Activated T-cell treated with anti-CD3 and anti-CD28 coated beads, Interleukin-2, amount 50 U/mL, for 4 hours (primary cell): ENCODE measurements around the gene FMO2. TPM values are rescaled to one million over a fixed set of nuclear protein-coding genes. Genes with fewer than 3 reads are reported as not detected.

Experiments used
- ATAC-seq, 2 donors: fragments of 200-7000 bp; cut with Tn5 transposase; one replicate each; pipeline ENCODE4 v1.10.0; 2021
- DNase-seq: peaks from one replicate; pipeline ENCODE4 v3.0.0-alpha.2; 2020
- H3K27me3 Mint-ChIP-seq: one replicate; pipeline ENCODE4 v1.8.0; 2021; ENCODE audit warnings: low read depth, mixed read lengths
- H3K36me3 Mint-ChIP-seq: one replicate; pipeline ENCODE4 v1.8.0; 2022; ENCODE audit warnings: mixed read lengths; ENCODE audit not compliant: insufficient read depth
- H3K4me1 Mint-ChIP-seq: one replicate; pipeline ENCODE4 v1.8.0; 2021; ENCODE audit warnings: low read depth, mixed read lengths
- H3K4me3 Mint-ChIP-seq: one replicate; pipeline ENCODE4 v1.8.0; 2021; ENCODE audit warnings: mild to moderate bottlenecking, moderate library complexity, mixed read lengths
- H3K9me3 Mint-ChIP-seq: one replicate; pipeline ENCODE4 v1.8.0; 2021; ENCODE audit warnings: mixed read lengths
- total RNA-seq, 3 donors: library from RNA; stranded (reverse); gene quantifications; one replicate each; pipeline ENCODE4 v1.2.1, GENCODE V29; 2021

The FMO2 gene
- total RNA-seq, 3 donors from 2014 or later, result 0.27 to 0.34 TPM; not detected in 1

DNA sequence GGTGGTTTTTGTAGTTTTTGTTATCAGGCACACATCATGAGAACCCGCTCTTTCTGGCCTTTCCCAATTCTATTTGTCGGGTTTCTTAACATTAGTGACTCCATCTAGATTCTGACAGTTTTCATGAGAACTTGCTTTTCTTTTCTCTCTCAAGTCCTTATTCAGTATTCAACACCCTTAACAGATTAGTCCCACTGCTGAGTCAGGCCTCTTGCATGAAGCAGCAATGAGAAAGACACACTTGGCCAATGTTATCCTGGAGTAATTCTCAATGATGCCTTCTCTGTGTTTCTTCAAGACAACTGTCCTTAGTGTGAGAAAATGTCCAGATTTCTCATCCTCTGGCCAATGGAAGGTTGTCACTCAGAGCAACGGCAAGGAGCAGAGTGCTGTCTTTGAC lies 11.3 kb downstream of the FMO2 start:
- ATAC-seq (no peak), DNase-seq (no peak)
- Mint-ChIP-seq H3K4me1 (no peaks in the 10 kb centered on the region), H3K4me3 (no peak overlapping the region), H3K36me3 (no peaks in the 10 kb centered on the region), H3K9me3 (no peaks in the 10 kb centered on the region), H3K27me3 (no peaks in the 10 kb centered on the region)

DNA sequence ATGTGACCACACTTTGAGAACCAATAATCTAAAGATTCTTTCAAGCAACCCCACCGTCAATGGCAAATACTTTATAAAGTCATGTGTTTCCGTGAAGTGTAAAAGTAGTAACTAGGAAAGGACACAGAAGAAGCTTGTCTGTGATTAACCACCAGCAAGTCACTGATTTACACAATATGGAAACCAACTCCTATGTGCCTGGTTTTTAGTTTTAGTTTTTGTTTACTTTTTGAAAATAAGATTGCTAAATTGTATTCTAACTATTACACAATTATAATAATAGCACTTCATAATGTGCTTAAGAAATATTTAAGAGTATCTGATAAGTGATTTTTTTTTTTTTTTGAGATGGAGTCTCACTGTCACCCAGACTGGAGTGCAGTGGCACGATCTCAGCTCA lies 13.0 kb downstream of the FMO2 start:
- Mint-ChIP-seq H3K4me3 (no peak overlapping the region), H3K27me3 (no peaks in the 10 kb centered on the region), H3K36me3 (no peaks in the 10 kb centered on the region), H3K4me1 (no peaks in the 10 kb centered on the region), H3K9me3 (no peaks in the 10 kb centered on the region)
- DNase-seq (no peak), ATAC-seq (no peak)

DNA sequence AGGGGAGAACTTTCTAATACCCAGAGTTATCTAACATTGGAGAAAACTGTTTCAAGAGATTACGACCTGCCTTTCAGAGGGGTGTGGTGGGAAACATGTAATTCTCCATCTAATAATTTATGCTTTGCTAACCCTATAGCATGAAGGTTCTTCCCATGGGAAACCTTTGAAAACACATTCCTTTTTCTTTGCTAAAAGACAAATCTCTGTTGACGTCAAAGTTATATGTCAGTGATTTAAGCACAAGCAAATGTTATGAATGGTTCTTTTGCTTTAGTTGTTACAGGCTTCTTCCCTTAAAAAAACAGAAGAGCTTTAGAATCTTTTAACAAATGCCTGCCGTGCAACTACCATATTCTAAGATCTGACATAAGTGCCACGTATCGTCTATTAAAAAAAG lies 19.2 kb downstream of the FMO2 start:
- Mint-ChIP-seq H3K36me3 (no peaks in the 10 kb centered on the region), H3K4me3 (no peak overlapping the region), H3K27me3 (peaks cover 11% of the 10 kb centered on the region), H3K4me1 (no peaks in the 10 kb centered on the region), H3K9me3 (no peaks in the 10 kb centered on the region)
- DNase-seq (no peak), ATAC-seq (no peak)

DNA sequence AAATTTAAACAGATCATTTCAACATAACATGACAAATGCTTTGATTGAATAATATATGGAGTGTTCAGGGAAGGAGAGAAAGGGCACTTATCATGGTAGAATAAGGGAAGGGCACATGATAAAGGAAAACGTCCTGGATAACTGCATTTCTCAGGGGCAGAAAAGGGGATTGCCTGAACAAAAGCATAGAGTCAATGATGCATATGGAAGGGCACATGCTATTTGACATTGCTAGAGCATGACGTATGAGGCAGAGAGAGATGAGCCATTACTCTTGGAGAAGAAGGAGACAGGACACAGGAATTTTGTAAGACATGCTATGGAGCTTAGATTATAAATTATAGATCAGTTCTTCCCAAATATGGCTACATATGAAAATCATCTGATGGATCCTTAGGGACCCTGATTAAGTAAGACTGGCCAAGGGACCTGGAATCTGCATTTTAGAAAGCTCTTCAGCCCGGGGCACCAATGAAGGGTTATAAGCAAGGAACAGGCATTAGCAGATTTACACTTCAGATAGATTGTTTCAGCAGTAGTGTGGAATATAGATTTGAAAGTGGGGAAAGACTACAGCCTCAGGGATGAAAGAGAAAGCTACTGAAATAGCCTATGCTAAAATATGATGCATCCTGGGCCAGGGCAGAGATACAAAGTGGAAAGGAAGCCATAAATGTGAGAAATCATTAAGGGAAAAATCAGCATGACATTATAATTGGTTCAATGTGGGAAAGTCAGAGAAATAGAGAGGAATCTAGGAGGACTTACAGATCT lies 21.3 kb downstream of the FMO2 start:
- Mint-ChIP-seq H3K36me3 (no peaks in the 10 kb centered on the region), H3K9me3 (no peaks in the 10 kb centered on the region)

DNA sequence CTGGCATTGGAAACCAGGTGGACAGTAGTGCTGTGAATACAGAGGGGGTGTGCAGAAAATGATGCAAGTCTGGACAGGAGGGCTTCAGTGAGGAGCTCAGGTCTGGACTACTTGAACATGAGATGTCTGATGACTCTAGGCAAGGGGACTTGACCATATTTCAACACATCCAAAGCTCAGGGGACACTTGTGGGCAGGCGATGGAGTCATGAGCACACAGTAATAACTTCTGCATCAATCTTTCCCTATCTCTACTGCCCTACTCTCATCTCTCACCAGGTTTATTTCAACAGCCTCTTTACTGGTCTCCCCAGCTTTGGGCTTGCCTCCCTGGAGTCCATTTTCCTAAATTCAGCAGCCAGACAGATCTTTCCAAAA lies 21.9 kb downstream of the FMO2 start:
- no peak for DNase-seq
- H3K9me3 Mint-ChIP-seq, result no peaks in the 10 kb centered on the region
- H3K4me1 Mint-ChIP-seq, result no peaks in the 10 kb centered on the region
- no peak overlapping the region for H3K4me3 Mint-ChIP-seq
- ATAC-seq, result no peak
- H3K27me3 Mint-ChIP-seq, result peaks cover 11% of the 10 kb centered on the region
- H3K36me3 Mint-ChIP-seq, result no peaks in the 10 kb centered on the region

More for the DNA sequence above, 21.3 kb downstream of the FMO2 start:
- no peak for DNase-seq
- ATAC-seq, result no peak
- Mint-ChIP-seq H3K4me1 (no peaks in the 10 kb centered on the region), H3K4me3 (no peak overlapping the region), H3K27me3 (peaks cover 11% of the 10 kb centered on the region)

DNA sequence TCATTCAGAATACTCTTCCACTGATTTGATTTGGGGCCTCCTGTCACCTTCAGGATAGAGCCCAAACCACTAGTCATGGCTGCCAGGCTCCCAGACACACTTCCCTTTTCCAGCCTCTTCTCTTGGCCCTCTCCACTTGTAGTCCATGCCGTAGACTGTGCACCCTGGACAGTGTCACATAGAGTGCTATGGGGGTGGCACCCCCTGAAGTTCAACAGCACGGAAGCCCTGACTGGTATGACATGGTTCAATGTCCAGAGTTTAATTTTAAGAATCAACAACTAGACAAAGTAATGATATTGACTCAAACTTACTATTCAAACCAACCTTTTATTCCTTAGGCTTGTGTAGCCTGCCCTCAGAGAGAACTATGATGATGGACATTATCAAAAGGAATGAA lies 22.3 kb downstream of the FMO2 start:
- DNase-seq (no peak), ATAC-seq (no peak)
- H3K4me3 Mint-ChIP-seq, result no peak overlapping the region
- H3K36me3 Mint-ChIP-seq, result no peaks in the 10 kb centered on the region
- no peaks in the 10 kb centered on the region for H3K4me1 Mint-ChIP-seq
- H3K9me3 Mint-ChIP-seq, result no peaks in the 10 kb centered on the region
- H3K27me3 Mint-ChIP-seq, result peaks cover 11% of the 10 kb centered on the region

DNA sequence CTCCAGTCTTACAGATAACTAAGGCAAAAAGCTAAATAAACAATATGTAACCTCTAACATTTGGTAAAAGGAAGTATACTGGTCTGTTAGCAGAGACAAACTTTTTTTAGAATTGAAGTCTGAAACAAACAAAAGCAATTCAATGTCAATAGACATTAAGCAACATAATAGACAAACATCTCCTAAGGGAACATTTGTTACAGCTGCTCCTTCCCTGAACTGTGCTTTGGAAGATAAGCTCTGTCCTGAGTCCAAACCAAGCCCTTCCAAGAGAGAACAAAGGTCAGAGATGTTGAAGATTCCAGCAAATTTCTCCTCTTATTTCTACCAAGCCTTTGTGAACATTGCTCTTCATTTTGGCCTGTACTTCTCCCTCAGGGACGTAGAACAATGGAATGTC lies 25.3 kb downstream of the FMO2 start:
- Mint-ChIP-seq H3K4me1 (no peaks in the 10 kb centered on the region), H3K9me3 (no peaks in the 10 kb centered on the region), H3K27me3 (peaks cover 14% of the 10 kb centered on the region), H3K4me3 (no peak overlapping the region), H3K36me3 (no peaks in the 10 kb centered on the region)
- DNase-seq (no peak), ATAC-seq (no peak)

DNA sequence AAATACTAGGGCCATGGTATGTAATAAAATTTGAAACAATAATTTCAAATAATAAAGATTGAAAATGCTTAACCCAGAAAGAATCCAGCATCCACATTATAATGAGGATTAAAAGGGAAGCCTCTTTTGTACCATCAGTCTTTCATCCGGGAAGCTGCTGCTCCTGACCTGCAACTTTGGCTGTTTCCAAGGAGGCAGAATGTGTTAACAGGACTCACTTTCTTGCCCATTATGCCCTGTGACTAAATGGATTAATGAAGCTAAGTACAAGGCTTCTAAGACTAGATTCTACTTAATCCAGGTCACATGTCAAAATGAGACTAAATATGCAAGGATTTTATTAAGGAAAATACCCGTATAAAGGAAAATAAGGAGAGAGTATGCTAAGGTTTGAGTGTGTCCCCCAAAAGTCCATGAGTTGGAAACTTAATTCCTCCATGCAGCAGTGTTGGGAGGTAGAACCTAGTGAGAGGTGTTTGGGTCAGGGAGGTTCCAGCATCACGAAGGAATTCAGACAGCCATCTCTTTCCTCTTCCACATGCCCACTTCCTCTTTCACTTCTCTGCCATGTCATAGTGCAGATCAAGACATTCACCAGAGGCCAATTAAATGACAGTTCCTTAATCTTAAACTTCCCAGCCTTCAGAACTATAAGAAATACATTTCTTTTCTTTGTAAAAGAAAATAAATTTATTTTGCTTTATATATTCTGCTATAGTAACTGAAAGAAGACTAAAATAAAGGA lies 27.7 kb downstream of the FMO2 start:
- Mint-ChIP-seq H3K4me3 (no peak overlapping the region), H3K27me3 (peaks cover 9% of the 10 kb centered on the region), H3K4me1 (no peaks in the 10 kb centered on the region), H3K36me3 (no peaks in the 10 kb centered on the region), H3K9me3 (no peaks in the 10 kb centered on the region)
- ATAC-seq (no peak), DNase-seq (no peak)

DNA sequence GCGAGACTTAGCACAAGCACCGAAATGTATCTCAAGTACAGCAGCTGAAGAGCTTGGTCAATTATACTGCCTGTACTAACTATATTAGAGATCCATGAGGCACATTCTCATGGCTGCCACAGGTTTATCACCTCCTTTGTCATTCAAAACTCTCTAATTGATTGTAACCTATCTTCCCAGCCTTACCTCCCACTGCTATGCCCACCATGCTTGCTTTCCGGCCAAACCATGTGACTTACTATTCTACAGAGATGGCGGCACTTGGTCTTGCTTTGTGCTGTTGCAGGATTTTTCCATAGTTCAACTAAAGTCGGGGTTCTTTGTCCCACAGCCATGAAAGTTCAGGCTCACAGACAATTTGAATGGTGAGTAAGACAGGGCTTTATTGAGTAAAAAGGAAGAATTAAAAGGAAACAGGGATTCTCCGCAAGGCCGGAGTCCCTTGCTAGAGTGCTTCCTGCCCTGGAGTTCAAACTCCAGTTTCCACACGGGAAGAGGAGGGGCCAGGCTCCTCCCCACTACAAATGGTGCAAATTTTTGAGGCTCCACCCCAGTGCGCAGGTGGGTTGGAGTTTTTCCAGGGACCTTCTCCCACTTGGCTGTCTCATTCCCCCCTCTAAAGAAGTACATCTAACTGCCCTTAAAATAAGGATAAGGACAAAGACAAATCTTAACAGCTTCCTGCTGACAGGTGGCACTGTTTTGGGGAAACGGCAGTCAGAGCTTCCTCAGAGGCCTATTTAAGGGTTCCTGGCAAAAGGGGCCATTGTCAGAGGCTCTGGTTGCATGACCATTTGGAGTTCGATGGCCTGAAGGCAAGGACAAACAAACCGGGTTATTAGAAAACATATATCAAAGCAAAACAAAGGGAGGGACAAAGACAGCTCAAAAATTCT lies 28.7 kb downstream of the FMO2 start:
- no peaks in the 10 kb centered on the region for H3K36me3 Mint-ChIP-seq
- no peaks in the 10 kb centered on the region for H3K9me3 Mint-ChIP-seq
- ATAC-seq (no peak), DNase-seq (no peak)
- no peak overlapping the region for H3K4me3 Mint-ChIP-seq
- H3K27me3 Mint-ChIP-seq, result peaks cover 3% of the 10 kb centered on the region
- H3K4me1 Mint-ChIP-seq, result no peaks in the 10 kb centered on the region

DNA sequence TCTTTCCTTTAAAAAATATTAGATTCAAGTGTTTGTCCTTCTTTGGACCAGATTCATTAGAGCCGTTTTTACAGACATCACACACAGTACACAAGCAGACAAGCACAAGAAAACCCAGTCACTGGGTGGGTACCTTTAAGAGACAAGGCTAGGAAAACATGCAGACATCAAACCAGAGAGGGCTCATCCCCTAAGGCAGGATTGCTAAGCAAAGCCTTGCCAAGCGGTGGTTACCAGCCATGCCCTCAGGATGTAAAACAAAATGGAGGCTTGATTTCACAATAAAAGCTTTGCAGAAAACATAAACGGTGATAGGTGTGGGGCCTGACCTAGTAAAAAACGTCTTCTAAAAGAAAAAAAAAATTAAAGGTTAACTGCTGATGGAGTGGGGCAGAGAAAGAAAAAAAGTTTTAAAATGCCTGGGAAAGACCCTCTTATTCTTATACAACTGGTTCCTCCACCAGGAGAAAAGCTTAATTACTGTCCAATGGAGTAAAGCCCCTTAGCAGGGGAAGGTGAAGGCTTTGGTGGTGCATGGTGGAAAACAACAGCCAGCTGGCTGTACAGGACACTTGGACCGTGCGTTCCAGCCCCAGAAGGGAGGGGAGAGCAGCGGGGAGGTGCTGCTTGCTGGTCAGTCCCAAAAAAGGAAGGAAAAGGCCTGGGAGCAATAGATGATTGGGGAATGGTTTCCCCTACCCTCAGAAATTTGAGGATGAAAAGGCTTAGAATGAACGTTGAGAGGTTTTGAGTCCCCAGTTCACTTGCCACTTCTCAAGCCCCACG lies 32.8 kb downstream of the FMO2 start:
- Mint-ChIP-seq H3K9me3 (no peaks in the 10 kb centered on the region), H3K4me1 (no peaks in the 10 kb centered on the region), H3K4me3 (no peak overlapping the region), H3K36me3 (no peaks in the 10 kb centered on the region), H3K27me3 (peaks cover 3% of the 10 kb centered on the region)
- ATAC-seq (no peak), DNase-seq (no peak)

DNA sequence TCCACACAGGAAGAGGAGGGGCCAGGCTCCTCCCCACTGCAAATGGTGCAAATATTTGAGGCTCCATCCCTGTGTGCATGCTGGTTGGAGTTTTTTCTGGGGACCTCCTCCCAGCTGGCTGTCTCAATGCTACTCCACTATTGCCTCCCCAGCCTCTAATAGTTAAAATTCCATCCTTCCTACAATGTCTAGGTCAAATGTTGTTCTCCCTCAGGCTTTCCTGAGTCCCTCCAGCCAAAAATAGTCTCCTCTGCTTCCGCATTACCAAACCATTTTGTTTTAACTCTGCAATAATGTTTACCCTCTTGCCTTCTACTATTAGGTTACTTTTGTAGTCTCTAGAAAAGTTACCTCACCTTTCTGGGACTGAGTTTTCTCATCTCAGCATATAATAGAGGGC lies 33.6 kb downstream of the FMO2 start:
- Mint-ChIP-seq H3K9me3 (no peaks in the 10 kb centered on the region), H3K4me3 (no peak overlapping the region), H3K4me1 (no peaks in the 10 kb centered on the region), H3K27me3 (peaks cover 3% of the 10 kb centered on the region), H3K36me3 (no peaks in the 10 kb centered on the region)
- ATAC-seq, result no peak
- no peak for DNase-seq

DNA sequence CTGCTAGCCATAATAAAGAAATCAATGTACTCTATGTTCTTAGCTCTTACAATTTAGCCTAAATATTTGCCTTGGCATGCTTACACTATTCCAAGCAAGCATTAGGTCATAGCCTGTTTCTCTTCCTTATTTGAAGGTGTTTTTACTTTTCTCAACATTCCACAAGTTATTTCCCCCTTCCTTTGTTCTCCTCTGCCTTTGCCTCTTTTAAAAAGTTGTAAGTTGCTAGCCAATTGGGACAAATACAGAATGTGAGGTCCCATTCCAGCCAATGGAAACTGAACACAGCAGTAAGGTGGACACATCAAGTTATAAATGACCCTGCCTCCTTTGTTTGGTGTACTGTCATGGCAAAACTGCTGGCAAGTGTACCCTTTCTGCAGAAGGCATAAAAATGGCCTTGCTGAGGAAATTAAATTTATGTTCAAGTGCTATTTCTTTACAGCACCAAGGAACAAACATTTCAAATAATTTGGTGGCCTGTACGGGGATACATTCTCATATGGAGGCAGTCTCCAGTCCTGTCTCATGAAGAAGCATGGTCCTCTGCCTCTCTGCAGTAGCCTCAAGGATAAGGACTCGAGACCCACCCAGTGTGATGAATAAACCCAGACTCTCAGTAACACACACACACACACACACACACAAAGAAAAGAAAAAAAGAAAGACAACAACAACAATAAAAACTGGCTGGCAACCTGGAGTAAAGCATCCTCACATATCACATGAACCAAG lies 34.4 kb downstream of the FMO2 start:
- H3K9me3 Mint-ChIP-seq, result no peaks in the 10 kb centered on the region
- H3K36me3 Mint-ChIP-seq, result no peaks in the 10 kb centered on the region
- no peak for DNase-seq
- no peak overlapping the region for H3K4me3 Mint-ChIP-seq
- ATAC-seq, result no peak
- H3K27me3 Mint-ChIP-seq, result no peaks in the 10 kb centered on the region
- H3K4me1 Mint-ChIP-seq, result no peaks in the 10 kb centered on the region

DNA sequence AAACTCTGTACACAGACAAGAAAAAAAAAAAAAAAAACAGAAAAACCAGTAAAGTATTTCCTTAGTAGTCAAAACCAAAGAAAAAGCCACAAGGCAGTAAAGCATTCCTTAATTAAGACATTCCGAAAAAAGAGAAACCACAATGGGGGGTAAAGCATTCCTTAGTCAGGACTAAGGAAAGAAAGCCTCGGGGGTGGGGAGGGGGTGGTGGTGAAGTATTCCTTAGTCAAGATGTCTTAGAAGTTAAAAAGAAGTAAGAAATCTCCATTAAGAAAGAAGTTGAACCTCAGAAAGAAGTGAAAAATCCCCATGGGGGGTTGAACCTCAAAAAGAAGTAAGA lies 35.0 kb downstream of the FMO2 start:
- H3K4me3 Mint-ChIP-seq, result no peak overlapping the region
- DNase-seq (no peak), ATAC-seq (no peak)
- H3K27me3 Mint-ChIP-seq, result no peaks in the 10 kb centered on the region
- no peaks in the 10 kb centered on the region for H3K36me3 Mint-ChIP-seq
- H3K4me1 Mint-ChIP-seq, result no peaks in the 10 kb centered on the region
- no peaks in the 10 kb centered on the region for H3K9me3 Mint-ChIP-seq
